GM12865 (cell line): ENCODE data around the gene TMTC2.

Experiments used
- DNase-seq: peaks from one replicate; pipeline ENCODE4 v3.0.0; 2010; ENCODE audit warnings: low read depth
- H3K4me3 ChIP-seq: 2 replicates; pipeline ENCODE4 v1.5.1; 2011; ENCODE audit warnings: mild to moderate bottlenecking, low read depth, low read length, control low read depth
- CTCF ChIP-seq: IDR thresholded peaks from 2 replicates; pipeline ENCODE4 v1.5.1; 2011; ENCODE audit warnings: low read length, control low read depth, low read depth, inconsistent platforms; ENCODE audit not compliant: insufficient read depth; ENCODE audit errors: missing control alignments

The TMTC2 gene

GRCh38 chr12:82898441-82898840, 211.7 kb downstream of the TMTC2 start:
- DNase-seq: no peak
- H3K4me3 ChIP-seq: no peak overlapping the region
- TF ChIP-seq CTCF: no peak

GRCh38 chr12:82904219-82904790, 217.6 kb downstream of the TMTC2 start:
- H3K4me3 ChIP-seq: no peak overlapping the region

GRCh38 chr12:82910246-82910893, 223.7 kb downstream of the TMTC2 start:
- H3K4me3 ChIP-seq: no peak overlapping the region
- TF ChIP-seq CTCF: no peak
- DNase-seq: no peak

More at GRCh38 chr12:82904219-82904790, 217.6 kb downstream of the TMTC2 start:
- TF ChIP-seq CTCF: no peak
- DNase-seq: no peak

- no peak for DNase-seq
- no peak overlapping the region for H3K4me3 ChIP-seq
- no peak for TF ChIP-seq CTCF
Observed at GRCh38 chr12:82912406-82912805, 225.7 kb downstream of the TMTC2 start.

- no peak overlapping the region for H3K4me3 ChIP-seq
- no peak for DNase-seq
- TF ChIP-seq CTCF: no peak
Observed at GRCh38 chr12:82919388-82920054, 232.8 kb downstream of the TMTC2 start.

- no peak for DNase-seq
- TF ChIP-seq CTCF: no peak
- H3K4me3 ChIP-seq: no peak overlapping the region
Observed at GRCh38 chr12:82923935-82924334, 237.2 kb downstream of the TMTC2 start.
